Peyer's patch (tissue), 4 donors: ENCODE measurements around the gene TEDC1. TPM values are rescaled to one million over a fixed set of nuclear protein-coding genes. Genes with fewer than 3 reads are reported as not detected.

Experiments
- DNase-seq, 3 donors: peaks; one replicate each; pipeline ENCODE4 v3.0.0-alpha.2; 2017 to 2019
- H3K27ac ChIP-seq, 4 donors: fragments of 200-600 bp; sonication (generic); one replicate each; pipeline ENCODE4 v1.5.1; 2016 to 2019
- H3K27me3 ChIP-seq, 2 donors: fragments of 200-600 bp; sonication (generic); one replicate each; pipeline ENCODE4 v1.5.1; 2019
- H3K36me3 ChIP-seq, 3 donors: fragments of 200-600 bp; sonication (generic); one replicate each; pipeline ENCODE4 v1.5.1; 2016 to 2019
- H3K4me1 ChIP-seq, 4 donors: fragments of 200-600 bp; sonication (generic); one replicate each; pipeline ENCODE4 v1.5.1; 2016 to 2019
- H3K4me3 ChIP-seq, 4 donors: fragments of 200-600 bp; sonication (generic); 1 replicate in 3 of 4; 2 replicates in 1 of 4; pipeline ENCODE4 v1.5.1; 2016 to 2019; ENCODE audit warnings: mild to moderate bottlenecking in 1 of 4
- H3K9me3 ChIP-seq, 4 donors: fragments of 200-600 bp; sonication (generic); one replicate each; pipeline ENCODE4 v1.5.1; 2016 to 2019; ENCODE audit warnings: mild to moderate bottlenecking in 1 of 4
- POLR2A ChIP-seq, 2 donors: fragments of 450-650 bp; IDR thresholded peaks; one replicate each; pipeline ENCODE4 v1.5.1; 2017; ENCODE audit warnings: antibody characterized with exemption in 2 of 2, mild to moderate bottlenecking in 2 of 2, moderate library complexity in 2 of 2
- total RNA-seq, 4 donors: library from RNA; depleted of rRNA; stranded (reverse); fragments of >200 nt; gene quantifications; one replicate each; pipeline ENCODE4 v1.1.0, GENCODE V29; 2016
- TF ChIP-seq, protein P1 (sequence below), 6 experiments: fragments of 450-650 bp in 4 of 6; fragments of 200-600 bp in 2 of 6; sonication (generic) in 1 of 6; IDR thresholded peaks; one replicate each; pipeline ENCODE4 v1.5.1; 2017 to 2019; ENCODE audit warnings: antibody characterized with exemption in 6 of 6, mild to moderate bottlenecking in 3 of 6, moderate library complexity in 1 of 6

Gene TEDC1
- total RNA-seq, 4 donors from 2014 or later: 7.0 to 42.1 (median 15.1) TPM

- peaks cover 0 to 8% (median 0%) of the 10 kb centered on the region in 3 donors for H3K36me3 ChIP-seq
- H3K4me3 ChIP-seq: no peak overlapping the region
- H3K9me3 ChIP-seq: no peaks in the 10 kb centered on the region
- no peak overlapping the region for H3K27ac ChIP-seq
- DNase-seq: no peak
- no peaks in the 10 kb centered on the region for H3K4me1 ChIP-seq
- TF ChIP-seq, protein P1, sequence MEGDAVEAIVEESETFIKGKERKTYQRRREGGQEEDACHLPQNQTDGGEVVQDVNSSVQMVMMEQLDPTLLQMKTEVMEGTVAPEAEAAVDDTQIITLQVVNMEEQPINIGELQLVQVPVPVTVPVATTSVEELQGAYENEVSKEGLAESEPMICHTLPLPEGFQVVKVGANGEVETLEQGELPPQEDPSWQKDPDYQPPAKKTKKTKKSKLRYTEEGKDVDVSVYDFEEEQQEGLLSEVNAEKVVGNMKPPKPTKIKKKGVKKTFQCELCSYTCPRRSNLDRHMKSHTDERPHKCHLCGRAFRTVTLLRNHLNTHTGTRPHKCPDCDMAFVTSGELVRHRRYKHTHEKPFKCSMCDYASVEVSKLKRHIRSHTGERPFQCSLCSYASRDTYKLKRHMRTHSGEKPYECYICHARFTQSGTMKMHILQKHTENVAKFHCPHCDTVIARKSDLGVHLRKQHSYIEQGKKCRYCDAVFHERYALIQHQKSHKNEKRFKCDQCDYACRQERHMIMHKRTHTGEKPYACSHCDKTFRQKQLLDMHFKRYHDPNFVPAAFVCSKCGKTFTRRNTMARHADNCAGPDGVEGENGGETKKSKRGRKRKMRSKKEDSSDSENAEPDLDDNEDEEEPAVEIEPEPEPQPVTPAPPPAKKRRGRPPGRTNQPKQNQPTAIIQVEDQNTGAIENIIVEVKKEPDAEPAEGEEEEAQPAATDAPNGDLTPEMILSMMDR (IDR thresholded peaks at IDR 0.05): no peak
- TF ChIP-seq POLR2A (IDR thresholded peaks at IDR 0.05): no peak
- no peaks in the 10 kb centered on the region for H3K27me3 ChIP-seq
Observed at GRCh38 chr14:105498430-105499255, 7.6 kb downstream of the TEDC1 start.

- no peak overlapping the region for H3K4me3 ChIP-seq
- H3K36me3 ChIP-seq: peaks cover 0 to 8% (median 0%) of the 10 kb centered on the region in 3 donors
- no peaks in the 10 kb centered on the region for H3K27me3 ChIP-seq
- H3K4me1 ChIP-seq: no peaks in the 10 kb centered on the region
- no peak for DNase-seq
- TF ChIP-seq, protein P1 (IDR thresholded peaks at IDR 0.05): no peak
- no peak for TF ChIP-seq POLR2A (IDR thresholded peaks at IDR 0.05)
- H3K27ac ChIP-seq: no peak overlapping the region
- no peaks in the 10 kb centered on the region for H3K9me3 ChIP-seq
Observed at GRCh38 chr14:105499256-105500035, 8.4 kb downstream of the TEDC1 start.

GRCh38 chr14:105500036-105500725 is 9.1 kb downstream of the TEDC1 start:
- H3K4me3 ChIP-seq: no peak overlapping the region
- DNase-seq: no peak
- no peak overlapping the region for H3K27ac ChIP-seq
- no peaks in the 10 kb centered on the region for H3K9me3 ChIP-seq
- TF ChIP-seq, protein P1 (IDR thresholded peaks at IDR 0.05): no peak
- H3K27me3 ChIP-seq: no peaks in the 10 kb centered on the region
- H3K4me1 ChIP-seq: no peaks in the 10 kb centered on the region
- peaks cover 0 to 8% (median 0%) of the 10 kb centered on the region in 3 donors for H3K36me3 ChIP-seq

- no peak overlapping the region for H3K27ac ChIP-seq
- no peaks in the 10 kb centered on the region for H3K27me3 ChIP-seq
- TF ChIP-seq, protein P1 (IDR thresholded peaks at IDR 0.05): no peak
- H3K9me3 ChIP-seq: no peaks in the 10 kb centered on the region
- no peak overlapping the region for H3K4me3 ChIP-seq
- peaks cover 0 to 8% (median 0%) of the 10 kb centered on the region in 3 donors for H3K36me3 ChIP-seq
- H3K4me1 ChIP-seq: no peaks in the 10 kb centered on the region
- DNase-seq: no peak
Observed at GRCh38 chr14:105500726-105501101, 9.7 kb downstream of the TEDC1 start.

GRCh38 chr14:105501504-105502291 is 10.7 kb downstream of the TEDC1 start:
- no peak for DNase-seq
- no peak for TF ChIP-seq POLR2A (IDR thresholded peaks at IDR 0.05)
- TF ChIP-seq, protein P1 (IDR thresholded peaks at IDR 0.05): no peak

More at GRCh38 chr14:105501504-105502291, 10.7 kb downstream of the TEDC1 start:
- no peak overlapping the region for H3K4me3 ChIP-seq
- H3K9me3 ChIP-seq: no peaks in the 10 kb centered on the region
- no peaks in the 10 kb centered on the region for H3K27me3 ChIP-seq
- H3K27ac ChIP-seq: no peak overlapping the region
- H3K4me1 ChIP-seq: no peaks in the 10 kb centered on the region
- peaks cover 0 to 8% (median 0%) of the 10 kb centered on the region in 3 donors for H3K36me3 ChIP-seq
